ENCODE data around the gene PCDHGB1. TPM values are rescaled to one million over a fixed set of nuclear protein-coding genes. Genes with fewer than 3 reads are reported as not detected.
"Not testable (repeated sequence)": the region's sequence is repeated elsewhere in the genome, so short reads cannot be mapped to it uniquely, and the experiment has no call there.

The PCDHGB1 gene
- total RNA-seq, 1 donor = 3.3 TPM

GRCh38 chr5:141326088-141326854, 23.6 kb upstream of the PCDHGB1 start:
- H3K9me3 ChIP-seq (ENCODE audit: low read depth, low read length) = no peaks in the 10 kb centered on the region
- peak overlapping the region; percentile 98 for H3K4me2 ChIP-seq (ENCODE audit: insufficient read depth, low read length)
- H3K79me2 ChIP-seq (ENCODE audit: insufficient read depth, low read length) = no peaks in the 10 kb centered on the region
- peak overlapping the region; percentile 47 for H3K27ac ChIP-seq (ENCODE audit: low read depth, low read length)
- H4K20me1 ChIP-seq (ENCODE audit: insufficient read depth, low read length) = no peaks in the 10 kb centered on the region
- peak overlapping the region; percentile 97 for H2AFZ ChIP-seq (ENCODE audit: low read length)
- peaks cover 4% of the 10 kb centered on the region for H3K27me3 ChIP-seq (ENCODE audit: insufficient read depth, low read length)
- H3K4me3 ChIP-seq (ENCODE audit: insufficient read depth, low read length) = peak overlapping the region; percentile 77
- H3K36me3 ChIP-seq (ENCODE audit: insufficient read depth, low read length) = no peaks in the 10 kb centered on the region
- DNase-seq (ENCODE audit: insufficient read length, low spot score, missing footprints) = peak; percentile 89
- H3K4me1 ChIP-seq (ENCODE audit: insufficient read depth, low read length) = peaks cover 9% of the 10 kb centered on the region
- peak; percentile 85 for TF ChIP-seq CTCF (IDR thresholded peaks at IDR 0.05; ENCODE audit: extremely low read depth, low read depth, low read length)

GRCh38 chr5:141328231-141328630, 21.7 kb upstream of the PCDHGB1 start:
- Histone ChIP-seq H2AFZ (ENCODE audit: low read length) (no peak overlapping the region), H3K4me2 (ENCODE audit: insufficient read depth, low read length) (no peak overlapping the region), H3K9me3 (ENCODE audit: low read depth, low read length) (no peaks in the 10 kb centered on the region), H3K27ac (ENCODE audit: low read depth, low read length) (no peak overlapping the region), H4K20me1 (ENCODE audit: insufficient read depth, low read length) (no peaks in the 10 kb centered on the region), H3K4me3 (ENCODE audit: insufficient read depth, low read length) (no peak overlapping the region), H3K36me3 (ENCODE audit: insufficient read depth, low read length) (no peaks in the 10 kb centered on the region), H3K79me2 (ENCODE audit: insufficient read depth, low read length) (no peaks in the 10 kb centered on the region), H3K27me3 (ENCODE audit: insufficient read depth, low read length) (peaks cover 19% of the 10 kb centered on the region), H3K4me1 (ENCODE audit: insufficient read depth, low read length) (peaks cover 9% of the 10 kb centered on the region)
- TF ChIP-seq CTCF (IDR thresholded peaks at IDR 0.05; ENCODE audit: extremely low read depth, low read depth, low read length) = no peak
- DNase-seq (ENCODE audit: insufficient read length, low spot score, missing footprints) = no peak

- H3K4me3 ChIP-seq (ENCODE audit: insufficient read depth, low read length) = peak within 1 kb of the TSS; percentile 74
- H3K27me3 ChIP-seq (ENCODE audit: insufficient read depth, low read length) = peaks cover 23% of the 10 kb centered on the region
- peak within 1 kb of the TSS; percentile 97 for H2AFZ ChIP-seq (ENCODE audit: low read length)
- no peak within 1 kb of the TSS for H3K27ac ChIP-seq (ENCODE audit: low read depth, low read length)
- H3K36me3 ChIP-seq (ENCODE audit: insufficient read depth, low read length) = no peaks in the 10 kb centered on the region
- no peaks in the 10 kb centered on the region for H3K79me2 ChIP-seq (ENCODE audit: insufficient read depth, low read length)
- H3K4me1 ChIP-seq (ENCODE audit: insufficient read depth, low read length) = peaks cover 9% of the 10 kb centered on the region
- H4K20me1 ChIP-seq (ENCODE audit: insufficient read depth, low read length) = no peaks in the 10 kb centered on the region
- H3K9me3 ChIP-seq (ENCODE audit: low read depth, low read length) = no peaks in the 10 kb centered on the region
- H3K4me2 ChIP-seq (ENCODE audit: insufficient read depth, low read length) = peak within 1 kb of the TSS; percentile 97
- peak; percentile 94 for DNase-seq (ENCODE audit: insufficient read length, low spot score, missing footprints)
- peak; percentile 75 for TF ChIP-seq CTCF (IDR thresholded peaks at IDR 0.05; ENCODE audit: extremely low read depth, low read depth, low read length)
These were observed 19.4 kb upstream of the PCDHGB1 start, which contains the start of gene PCDHGA1 for GRCh38 chr5:141330299-141331080. Gene PCDHGA1, plus strand, starts transcription at chr5:141330514.

- H3K9me3 ChIP-seq (ENCODE audit: low read depth, low read length); H3K27ac ChIP-seq (ENCODE audit: low read depth, low read length); DNase-seq (ENCODE audit: insufficient read length, low spot score, missing footprints); H3K36me3 ChIP-seq (ENCODE audit: insufficient read depth, low read length); H3K4me3 ChIP-seq (ENCODE audit: insufficient read depth, low read length); H3K4me1 ChIP-seq (ENCODE audit: insufficient read depth, low read length); H3K4me2 ChIP-seq (ENCODE audit: insufficient read depth, low read length); H2AFZ ChIP-seq (ENCODE audit: low read length); H4K20me1 ChIP-seq (ENCODE audit: insufficient read depth, low read length); H3K79me2 ChIP-seq (ENCODE audit: insufficient read depth, low read length): not testable (repeated sequence)
- peaks cover 34% of the 10 kb centered on the region for H3K27me3 ChIP-seq (ENCODE audit: insufficient read depth, low read length)
These were observed 17.3 kb upstream of the PCDHGB1 start for GRCh38 chr5:141332571-141332970.
